NCI-H1436 (cell line): ENCODE results near the gene WNT7B.
A peak's percentile ranks its signal among the peaks of the same experiment; 100 is the strongest.

Source experiments
- DNase-seq: peaks from one replicate; lab custom pipeline; 2025; lab: John Stamatoyannopoulos, UW

Gene WNT7B

DNA sequence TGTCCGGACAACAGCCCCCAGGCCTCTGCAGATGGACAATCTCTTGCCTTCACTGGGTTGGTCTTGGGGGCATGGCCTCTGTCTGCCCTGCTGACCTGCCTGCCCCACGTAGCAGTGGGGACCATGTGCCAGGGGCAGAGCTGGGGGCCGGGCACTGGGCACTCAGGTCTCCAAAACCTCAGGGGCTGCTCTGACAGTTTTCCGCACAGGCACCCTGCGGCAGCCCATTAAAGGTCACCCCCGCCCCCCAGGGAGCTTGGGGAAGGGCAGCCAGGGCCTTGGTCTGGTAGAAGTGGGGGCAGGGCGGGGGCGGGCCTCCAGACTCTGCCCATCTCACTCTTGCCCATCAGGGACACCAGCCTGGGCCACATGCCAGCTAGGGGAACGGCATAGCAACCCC, 49.9 kb downstream of the WNT7B start:
- no peak for DNase-seq

GRCh38 chr22:45926433-45926832, 50.5 kb downstream of the WNT7B start:
- DNase-seq: no peak

- DNase-seq: no peak
Measured at GRCh38 chr22:45925811-45926351, 51.1 kb downstream of the WNT7B start.

- DNase-seq: no peak
Measured at GRCh38 chr22:45923835-45924234, 53.1 kb downstream of the WNT7B start.

DNA sequence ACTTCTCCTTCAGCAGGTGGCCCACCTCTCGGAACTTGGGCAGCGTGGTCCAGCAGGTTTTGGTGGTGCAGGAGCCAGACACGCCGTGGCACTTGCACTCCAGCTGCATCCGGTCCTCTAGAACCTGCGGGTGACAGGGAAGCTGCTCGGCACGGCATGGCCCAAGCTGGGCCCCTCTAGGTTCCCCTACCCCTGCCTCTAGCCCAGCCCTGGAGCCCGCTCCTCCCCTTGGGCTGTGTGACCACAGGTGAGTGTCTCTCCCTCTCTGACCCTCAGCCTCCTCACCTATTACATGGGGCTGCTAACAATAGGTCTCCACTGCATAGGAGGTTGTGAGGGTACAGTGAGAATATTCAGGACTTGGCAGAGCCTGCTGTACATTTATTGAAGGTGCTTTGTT, 53.8 kb downstream of the WNT7B start:
- no peak for DNase-seq

DNA sequence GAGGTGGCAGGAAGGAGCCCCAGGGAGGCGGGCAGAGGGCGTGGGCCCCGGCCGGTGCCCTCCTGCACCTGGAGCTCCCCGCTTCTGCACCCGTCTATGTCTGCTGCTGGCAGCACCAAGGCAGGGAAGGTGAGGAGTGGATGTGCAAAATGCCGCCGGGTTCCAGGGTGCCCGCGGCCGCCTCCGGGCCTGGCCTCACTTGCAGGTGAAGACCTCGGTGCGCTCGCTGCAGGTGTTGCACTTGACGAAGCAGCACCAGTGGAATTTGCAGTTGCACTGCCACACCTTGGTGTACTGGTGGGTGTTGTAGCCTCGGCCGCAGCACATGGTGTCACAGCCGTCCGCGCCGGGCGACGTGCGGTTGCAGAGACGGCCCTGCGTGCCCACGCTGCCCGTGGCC, 54.3 kb downstream of the WNT7B start:
- DNase-seq: no peak

- no peak for DNase-seq
Measured at GRCh38 chr22:45922256-45922655, 54.7 kb downstream of the WNT7B start.

- no peak for DNase-seq
Measured at GRCh38 chr22:45919504-45920286, 57.3 kb downstream of the WNT7B start.

GRCh38 chr22:45918459-45919370, 58.2 kb downstream of the WNT7B start:
- no peak for DNase-seq

DNA sequence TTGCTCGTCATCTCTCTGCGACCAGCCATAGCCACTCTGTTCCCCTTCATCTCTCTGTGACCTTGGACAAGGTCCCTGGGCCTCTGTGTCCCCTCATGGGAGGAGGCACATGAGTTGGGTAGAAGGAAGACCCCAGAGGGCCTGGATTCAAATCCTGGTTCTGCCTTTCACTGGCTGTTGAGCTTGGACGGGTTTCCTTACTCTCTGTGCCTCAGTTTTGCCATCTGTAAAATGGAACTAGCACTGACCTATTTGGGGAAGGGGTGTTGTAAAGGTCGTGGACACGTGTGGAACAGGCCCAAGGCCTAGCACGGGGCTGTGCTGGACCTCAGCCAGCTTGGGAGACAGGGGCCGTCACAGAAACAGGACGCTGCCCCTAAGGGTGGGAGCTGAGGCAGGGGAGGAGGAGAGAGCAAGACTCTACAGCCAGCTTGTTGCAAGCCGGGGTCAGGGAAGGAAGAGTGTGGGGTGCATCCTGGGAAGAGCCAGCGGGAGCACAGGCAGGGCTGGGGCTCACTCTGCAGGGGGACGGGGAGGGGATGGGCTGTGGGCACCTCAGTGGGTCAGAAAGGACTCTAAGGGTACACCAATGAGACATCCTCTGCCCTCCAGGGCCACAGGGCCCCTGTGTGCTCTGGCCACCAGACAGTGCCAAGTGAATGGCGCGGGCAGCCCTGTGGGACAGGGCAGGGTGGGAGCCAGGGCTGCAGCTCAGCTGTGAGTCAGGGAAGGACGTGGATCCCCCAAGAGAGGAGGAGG, 59.1 kb downstream of the WNT7B start:
- DNase-seq: no peak

GRCh38 chr22:45917146-45917545, 59.8 kb downstream of the WNT7B start:
- DNase-seq: peak; percentile 53

DNA sequence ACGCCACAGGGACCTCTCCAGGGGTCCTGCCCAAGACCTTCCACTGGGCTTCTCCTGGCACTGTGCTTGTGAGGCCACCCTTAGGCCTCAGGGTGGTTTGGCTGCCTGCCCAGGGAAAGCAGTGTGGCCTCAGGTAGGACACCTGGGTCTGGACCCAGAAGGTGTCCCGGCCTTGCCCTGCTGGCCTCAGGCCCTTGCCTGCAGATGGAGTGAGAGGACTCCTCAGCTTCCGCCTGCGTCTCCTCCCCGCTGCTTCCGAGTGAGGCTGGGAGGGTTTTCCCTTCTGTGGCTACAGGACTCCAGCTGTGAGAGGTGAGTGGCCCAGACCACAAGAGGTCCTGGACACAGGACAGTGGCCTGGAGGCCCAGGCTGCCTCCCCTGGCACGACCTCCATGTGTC, 60.4 kb downstream of the WNT7B start:
- no peak for DNase-seq

- DNase-seq: no peak
Measured at GRCh38 chr22:45915841-45916240, 61.1 kb downstream of the WNT7B start.

DNA sequence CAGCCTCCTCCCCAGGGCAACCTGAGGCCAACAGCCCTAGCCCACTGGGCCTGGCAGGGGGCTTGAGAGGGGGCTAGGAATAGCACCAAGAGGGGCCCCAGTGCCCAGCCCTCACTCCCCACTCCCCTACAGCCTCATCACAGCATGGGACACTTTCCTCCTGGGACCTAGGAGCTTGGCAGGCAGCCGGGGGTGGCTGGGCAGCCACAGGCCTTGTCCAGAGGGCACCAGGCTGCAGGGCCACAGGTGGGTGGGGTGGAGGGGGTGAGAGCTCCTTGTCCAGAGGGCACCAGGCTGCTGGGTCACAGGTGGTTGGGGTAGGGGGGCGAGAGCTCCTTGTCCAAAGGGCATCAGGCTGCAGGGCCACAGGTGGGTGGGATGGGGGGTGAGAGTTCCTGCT, 61.8 kb downstream of the WNT7B start:
- no peak for DNase-seq

- no peak for DNase-seq
Measured at GRCh38 chr22:45914309-45914708, 62.7 kb downstream of the WNT7B start.

GRCh38 chr22:45912910-45913309, 64.1 kb downstream of the WNT7B start:
- no peak for DNase-seq

DNA sequence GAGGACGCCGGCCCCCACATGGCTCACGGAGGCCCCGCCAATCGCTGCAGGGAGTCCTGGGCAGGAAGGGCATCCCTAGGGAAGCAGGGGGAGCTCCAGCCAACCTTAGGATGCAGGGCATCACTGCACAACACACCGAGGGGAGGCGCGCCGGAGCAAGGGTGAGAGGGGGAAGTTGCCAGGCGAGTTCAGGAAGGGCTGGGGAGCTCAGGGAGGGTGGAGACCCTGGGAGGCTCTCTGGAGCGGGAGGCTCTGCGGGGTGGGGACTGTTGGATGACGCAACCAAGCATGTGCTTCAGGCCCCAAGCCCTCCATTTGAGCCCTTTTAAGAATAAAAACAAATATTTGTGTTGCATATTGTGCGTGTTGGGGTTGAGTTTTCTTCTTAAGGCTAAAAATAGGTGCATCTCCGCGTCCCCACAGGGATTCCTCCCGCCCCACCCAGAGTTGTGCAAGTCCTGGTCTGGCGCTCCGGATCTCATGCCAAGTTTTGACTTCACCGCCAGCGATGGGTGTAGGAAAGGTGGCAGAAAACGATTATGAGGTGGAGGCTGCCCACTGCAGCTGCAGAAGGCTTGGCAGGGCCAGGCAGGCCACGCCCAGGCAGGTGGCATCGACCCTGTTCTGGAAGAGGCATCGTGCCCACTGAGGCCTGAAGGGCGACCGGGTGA, 65.2 kb downstream of the WNT7B start:
- DNase-seq: peak; percentile 21

- DNase-seq: no peak
Measured at GRCh38 chr22:45910928-45911467, 66.0 kb downstream of the WNT7B start.

- no peak for DNase-seq
Measured at GRCh38 chr22:45908961-45909360, 68.0 kb downstream of the WNT7B start.

- DNase-seq: no peak
Measured at GRCh38 chr22:45907996-45908395, 69.0 kb downstream of the WNT7B start.

GRCh38 chr22:45907378-45907777, 69.6 kb downstream of the WNT7B start:
- DNase-seq: no peak
